BE2C (cell line): Measurements from ENCODE around the gene YPEL1.

ENCODE experiments used
- DNase-seq: peaks from one replicate; pipeline ENCODE4 v3.0.0-alpha.2; 2020
- H3K27me3 ChIP-seq: fragments of 250-450 bp; sonication (Bioruptor Pico); 2 replicates; pipeline ENCODE4 v1.5.1; 2020; ENCODE audit warnings: mild to moderate bottlenecking
- H3K36me3 ChIP-seq: fragments of 250-450 bp; sonication (Bioruptor Pico); 2 replicates; pipeline ENCODE4 v1.5.1; 2020; ENCODE audit warnings: mild to moderate bottlenecking
- H3K4me1 ChIP-seq: fragments of 250-450 bp; sonication (Bioruptor Pico); 2 replicates; pipeline ENCODE4 v1.5.1; 2020
- H3K4me3 ChIP-seq: 2 replicates; pipeline ENCODE4 v1.5.1; 2011; ENCODE audit warnings: low read depth, low read length
- H3K9me3 ChIP-seq: fragments of 250-450 bp; sonication (Bioruptor Pico); 2 replicates; pipeline ENCODE4 v1.5.1; 2020
- TF ChIP-seq, protein P1 (sequence below): IDR thresholded peaks from 2 replicates; pipeline ENCODE4 v1.5.1; 2012; ENCODE audit warnings: mild to moderate bottlenecking, low read depth, low read length

Gene YPEL1

DNA sequence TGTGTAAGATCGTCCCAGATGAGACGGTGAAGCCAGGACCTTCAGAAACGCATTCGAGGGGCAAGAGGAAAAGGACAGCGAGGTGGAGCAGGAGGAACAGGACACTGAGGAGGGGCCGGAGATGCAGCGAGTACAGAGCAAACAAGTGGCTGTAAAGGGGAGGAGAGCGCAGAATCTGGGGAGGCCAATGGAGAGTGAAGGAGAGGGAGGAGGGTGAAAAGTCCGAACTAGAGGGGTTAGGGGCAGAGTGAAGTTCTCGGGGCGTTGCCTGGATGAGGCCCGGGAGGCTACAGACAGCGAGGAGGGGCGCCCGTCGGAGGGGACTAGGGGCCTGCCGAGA, 78.6 kb downstream of the YPEL1 start:
- TF ChIP-seq, protein P1, sequence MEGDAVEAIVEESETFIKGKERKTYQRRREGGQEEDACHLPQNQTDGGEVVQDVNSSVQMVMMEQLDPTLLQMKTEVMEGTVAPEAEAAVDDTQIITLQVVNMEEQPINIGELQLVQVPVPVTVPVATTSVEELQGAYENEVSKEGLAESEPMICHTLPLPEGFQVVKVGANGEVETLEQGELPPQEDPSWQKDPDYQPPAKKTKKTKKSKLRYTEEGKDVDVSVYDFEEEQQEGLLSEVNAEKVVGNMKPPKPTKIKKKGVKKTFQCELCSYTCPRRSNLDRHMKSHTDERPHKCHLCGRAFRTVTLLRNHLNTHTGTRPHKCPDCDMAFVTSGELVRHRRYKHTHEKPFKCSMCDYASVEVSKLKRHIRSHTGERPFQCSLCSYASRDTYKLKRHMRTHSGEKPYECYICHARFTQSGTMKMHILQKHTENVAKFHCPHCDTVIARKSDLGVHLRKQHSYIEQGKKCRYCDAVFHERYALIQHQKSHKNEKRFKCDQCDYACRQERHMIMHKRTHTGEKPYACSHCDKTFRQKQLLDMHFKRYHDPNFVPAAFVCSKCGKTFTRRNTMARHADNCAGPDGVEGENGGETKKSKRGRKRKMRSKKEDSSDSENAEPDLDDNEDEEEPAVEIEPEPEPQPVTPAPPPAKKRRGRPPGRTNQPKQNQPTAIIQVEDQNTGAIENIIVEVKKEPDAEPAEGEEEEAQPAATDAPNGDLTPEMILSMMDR = no peak
- no peaks in the 10 kb centered on the region; the same call in 1 of the 2 replicates for H3K4me1 ChIP-seq
- H3K36me3 ChIP-seq = peaks cover 20% of the 10 kb centered on the region
- no peaks in the 10 kb centered on the region for H3K9me3 ChIP-seq
- no peak for DNase-seq
- H3K4me3 ChIP-seq = peak overlapping the region; percentile 58
- H3K27me3 ChIP-seq = no peaks in the 10 kb centered on the region

- DNase-seq = no peak
- H3K27me3 ChIP-seq = no peaks in the 10 kb centered on the region
- H3K4me1 ChIP-seq = no peaks in the 10 kb centered on the region; the same call in 1 of the 2 replicates
- peaks cover 20% of the 10 kb centered on the region for H3K36me3 ChIP-seq
- TF ChIP-seq, protein P1 = no peak
- no peaks in the 10 kb centered on the region for H3K9me3 ChIP-seq
- H3K4me3 ChIP-seq = peak overlapping the region; percentile 90
These were observed 82.7 kb downstream of the YPEL1 start for GRCh38 chr22:21652547-21653545.

DNA sequence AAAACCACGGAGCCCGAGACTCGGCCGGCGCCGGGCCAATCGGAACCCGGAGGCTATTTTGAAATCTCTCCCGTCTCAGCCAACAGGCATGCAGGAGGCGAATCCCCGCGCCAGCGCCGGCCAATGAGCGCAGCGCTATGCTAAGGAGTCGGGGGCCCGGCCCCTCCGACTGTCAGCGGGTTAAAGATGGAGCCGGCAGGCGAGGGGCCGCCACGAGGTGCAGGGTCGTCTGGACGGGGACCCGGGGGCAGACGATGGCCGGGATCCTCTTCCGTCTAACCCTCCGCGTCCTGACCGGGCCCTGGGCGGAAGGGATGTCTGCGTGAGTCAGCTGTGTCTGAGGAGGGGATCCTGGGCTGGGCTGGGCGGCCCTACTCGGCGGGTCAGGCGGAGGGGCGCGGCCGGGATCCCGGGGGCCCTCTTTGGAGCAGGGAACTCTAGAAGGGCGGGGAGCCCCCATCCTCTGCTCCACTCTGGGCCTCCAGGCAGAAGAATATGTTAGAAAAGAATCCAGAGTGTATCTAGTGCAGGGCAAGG, 83.5 kb downstream of the YPEL1 start:
- DNase-seq = peak; percentile 96
- H3K4me3 ChIP-seq = peak overlapping the region; percentile 90
- H3K27me3 ChIP-seq = no peaks in the 10 kb centered on the region
- no peaks in the 10 kb centered on the region; the same call in 1 of the 2 replicates for H3K4me1 ChIP-seq
- H3K9me3 ChIP-seq = no peaks in the 10 kb centered on the region
- TF ChIP-seq, protein P1 = no peak
- H3K36me3 ChIP-seq = peaks cover 20% of the 10 kb centered on the region

DNA sequence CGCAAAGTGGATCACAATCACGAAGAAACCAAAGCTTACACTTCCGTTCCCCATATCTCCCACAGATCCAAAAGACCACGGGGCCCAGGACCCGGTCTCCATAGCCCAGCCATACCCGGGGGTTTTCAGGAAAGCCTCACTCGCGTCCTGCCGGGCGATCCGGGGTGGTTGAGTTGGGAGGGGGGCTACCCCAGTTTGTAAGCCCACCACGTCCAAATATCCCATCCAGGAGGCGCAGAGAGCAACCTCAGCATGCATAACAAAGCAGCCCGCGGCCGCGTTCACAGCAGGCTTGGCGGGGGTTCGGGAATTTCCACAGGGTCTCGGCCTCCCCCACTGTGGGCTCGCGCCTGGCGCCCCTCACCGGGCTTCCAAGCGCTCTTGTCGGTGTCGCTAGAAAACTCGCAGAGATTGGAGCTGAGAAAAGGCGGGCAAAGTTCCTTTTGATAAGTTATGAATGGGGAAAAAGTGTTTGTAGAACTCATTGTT, 84.0 kb downstream of the YPEL1 start:
- Histone ChIP-seq H3K27me3 (no peaks in the 10 kb centered on the region), H3K9me3 (no peaks in the 10 kb centered on the region), H3K4me1 (no peaks in the 10 kb centered on the region), H3K4me3 (peak overlapping the region; percentile 90), H3K36me3 (peaks cover 20% of the 10 kb centered on the region)
- DNase-seq = no peak
- TF ChIP-seq, protein P1 = no peak

DNA sequence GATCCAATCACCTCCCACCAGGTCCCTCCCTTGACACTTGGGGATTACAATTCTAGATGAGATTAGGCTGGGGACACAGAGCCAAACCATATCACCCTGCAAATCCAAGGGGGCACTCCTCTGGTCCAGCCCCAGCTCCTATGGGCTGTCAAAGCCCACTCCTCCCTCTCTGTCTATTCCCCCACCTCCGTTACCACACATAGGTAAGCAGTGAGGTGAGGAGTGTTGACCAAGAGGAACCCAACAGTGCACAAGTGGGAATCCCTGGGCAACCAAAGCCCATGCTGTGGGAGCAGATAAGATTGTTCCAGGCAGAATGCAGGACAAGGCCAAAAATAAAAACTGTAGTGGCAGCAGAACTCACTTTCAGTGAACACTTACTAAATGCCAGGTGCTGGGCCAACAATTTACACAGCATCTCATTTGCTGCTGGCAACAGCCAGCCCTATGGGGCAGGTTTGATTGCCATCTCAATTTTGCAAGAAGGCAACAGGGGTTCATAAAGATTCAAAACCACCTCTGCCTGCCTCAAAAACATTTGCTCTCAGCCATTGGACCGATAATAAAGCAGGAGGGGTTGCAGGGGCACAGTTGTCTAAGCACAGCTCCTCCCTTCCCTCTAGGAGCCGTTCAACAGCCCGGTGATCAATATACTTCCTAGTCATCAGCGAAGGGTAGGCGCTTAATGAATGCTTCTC, 84.6 kb downstream of the YPEL1 start:
- H3K27me3 ChIP-seq = no peaks in the 10 kb centered on the region
- H3K9me3 ChIP-seq = no peaks in the 10 kb centered on the region
- no peak for DNase-seq
- no peaks in the 10 kb centered on the region for H3K4me1 ChIP-seq
- H3K36me3 ChIP-seq = peaks cover 20% of the 10 kb centered on the region
- TF ChIP-seq, protein P1 = no peak
- peak overlapping the region; percentile 90 for H3K4me3 ChIP-seq
